NOMO-1 treated with dmso at 0.1 percent for 144 hours (cell line): ENCODE results near the gene CSNK2B.
A peak's percentile ranks its signal among the peaks of the same experiment; 100 is the strongest.

Source experiments
- DNase-seq: peaks from one replicate; lab custom pipeline; 2025; ENCODE audit not compliant: unreplicated experiment; lab: John Stamatoyannopoulos, UW

Gene CSNK2B

DNA sequence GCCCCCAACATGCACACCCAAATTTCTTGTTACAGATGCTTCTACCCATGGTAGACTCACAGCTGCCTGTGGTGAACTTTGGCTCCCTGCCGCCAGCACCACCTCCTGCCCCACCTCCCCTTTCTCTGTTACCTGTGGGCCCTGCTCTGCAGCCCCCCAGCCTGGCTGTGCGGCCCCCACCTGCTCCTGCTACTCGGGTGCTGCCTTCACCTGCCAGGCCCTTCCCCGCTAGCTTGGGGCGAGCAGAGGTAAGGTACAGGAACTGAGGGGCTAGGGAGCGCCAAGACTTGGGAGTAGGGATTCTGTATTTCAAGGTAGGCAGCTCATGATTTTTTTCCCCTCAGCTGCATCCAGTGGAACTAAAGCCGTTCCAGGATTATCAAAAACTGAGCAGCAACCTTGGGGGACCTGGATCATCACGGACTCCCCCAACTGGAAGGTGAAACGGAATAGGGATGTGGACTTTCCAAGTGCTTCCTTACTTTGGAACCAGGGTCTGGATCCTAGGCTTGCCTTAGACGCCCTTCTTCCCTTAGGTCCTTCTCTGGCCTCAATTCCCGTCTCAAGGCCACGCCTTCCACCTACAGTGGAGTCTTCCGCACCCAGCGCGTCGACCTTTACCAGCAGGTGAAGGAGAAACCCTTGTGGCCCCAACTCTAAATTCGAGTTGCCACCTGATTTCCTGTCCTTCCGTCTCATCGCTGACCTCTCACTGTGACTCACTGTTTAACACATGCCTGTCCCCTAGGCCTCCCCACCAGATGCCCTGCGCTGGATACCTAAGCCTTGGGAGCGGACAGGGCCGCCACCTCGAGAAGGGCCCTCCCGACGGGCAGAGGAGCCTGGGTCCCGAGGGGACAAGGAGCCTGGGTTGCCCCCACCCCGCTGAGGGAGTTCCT lies 28.9 kb upstream of the CSNK2B start:
- DNase-seq = no peak

DNA sequence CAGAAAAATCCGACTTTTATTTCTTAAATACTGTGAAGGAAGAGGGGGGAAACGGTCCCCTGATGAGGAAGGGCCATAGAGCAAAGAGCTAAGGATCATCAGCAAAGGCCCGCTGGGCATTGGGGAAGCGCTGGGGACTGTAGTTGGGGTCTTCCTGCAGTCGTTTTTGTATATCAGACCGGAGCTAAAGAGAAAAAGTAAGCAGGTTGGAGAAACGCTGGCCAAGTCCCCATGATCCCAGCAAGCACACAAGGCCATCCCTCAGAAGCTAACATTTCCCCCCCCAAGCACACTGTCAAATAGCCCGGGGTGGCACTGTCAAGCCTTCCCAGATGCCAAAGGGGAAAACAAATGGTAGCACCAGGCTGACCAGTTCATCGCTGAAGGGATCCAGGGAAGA lies 26.8 kb upstream of the CSNK2B start:
- DNase-seq = no peak

DNA sequence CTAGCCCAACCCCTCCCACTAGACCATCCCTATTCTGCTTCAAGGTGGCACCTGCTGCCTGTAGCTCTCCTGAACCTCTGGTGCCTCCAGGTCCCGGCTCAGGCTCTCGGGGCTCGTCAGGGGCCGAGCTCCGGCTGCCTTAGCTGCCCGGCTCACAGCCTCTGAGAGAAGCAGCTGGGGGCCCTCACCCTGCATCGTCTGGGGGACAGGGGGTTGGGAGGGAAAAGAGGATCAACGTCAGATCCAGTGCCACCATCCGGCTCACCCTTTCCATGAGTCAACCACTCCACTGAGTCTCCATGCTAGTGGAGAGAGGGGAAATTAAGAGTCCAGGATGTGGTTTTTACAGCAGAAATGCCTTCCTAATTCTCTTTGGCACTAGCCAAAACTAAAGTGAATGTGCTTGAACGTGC lies 26.4 kb upstream of the CSNK2B start:
- no peak for DNase-seq

DNA sequence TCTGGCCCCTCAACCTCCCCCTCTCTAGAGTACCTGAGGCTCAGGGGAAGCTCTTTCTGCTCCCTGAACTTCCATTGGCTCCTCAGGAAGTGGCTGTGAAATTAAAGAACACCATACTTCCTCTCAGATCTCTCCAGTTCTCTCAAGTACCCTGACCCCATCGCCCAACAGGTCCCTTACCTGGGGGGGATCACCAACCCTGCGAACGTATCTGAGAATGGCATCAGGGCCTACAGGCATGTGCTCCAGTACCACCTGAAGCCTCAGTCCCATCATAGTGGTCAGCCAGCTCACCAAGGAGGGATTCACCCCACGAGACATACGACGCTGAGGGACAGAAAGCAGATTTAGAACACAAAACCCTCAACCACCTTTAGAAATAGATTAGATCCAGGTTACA lies 25.3 kb upstream of the CSNK2B start:
- DNase-seq = no peak

DNA sequence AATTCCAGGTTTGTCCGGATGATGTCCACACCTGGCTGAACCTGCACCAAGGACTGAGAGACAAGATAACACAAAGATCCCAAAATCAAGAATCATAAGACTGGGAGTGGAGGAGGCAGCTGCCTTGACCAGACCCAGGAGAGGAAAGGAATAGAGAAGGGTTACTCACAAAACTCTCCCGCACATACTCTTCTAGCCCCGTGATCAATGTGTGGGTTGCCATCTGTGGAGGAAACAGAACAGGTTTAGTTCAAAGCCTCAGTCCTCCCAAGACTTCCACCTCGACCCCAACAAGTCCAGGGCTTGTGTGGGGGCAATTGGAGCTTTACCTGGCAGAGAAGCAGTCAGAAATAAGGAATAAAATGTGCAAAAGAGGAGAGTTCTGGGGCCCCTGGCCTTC lies 24.5 kb upstream of the CSNK2B start:
- no peak for DNase-seq

DNA sequence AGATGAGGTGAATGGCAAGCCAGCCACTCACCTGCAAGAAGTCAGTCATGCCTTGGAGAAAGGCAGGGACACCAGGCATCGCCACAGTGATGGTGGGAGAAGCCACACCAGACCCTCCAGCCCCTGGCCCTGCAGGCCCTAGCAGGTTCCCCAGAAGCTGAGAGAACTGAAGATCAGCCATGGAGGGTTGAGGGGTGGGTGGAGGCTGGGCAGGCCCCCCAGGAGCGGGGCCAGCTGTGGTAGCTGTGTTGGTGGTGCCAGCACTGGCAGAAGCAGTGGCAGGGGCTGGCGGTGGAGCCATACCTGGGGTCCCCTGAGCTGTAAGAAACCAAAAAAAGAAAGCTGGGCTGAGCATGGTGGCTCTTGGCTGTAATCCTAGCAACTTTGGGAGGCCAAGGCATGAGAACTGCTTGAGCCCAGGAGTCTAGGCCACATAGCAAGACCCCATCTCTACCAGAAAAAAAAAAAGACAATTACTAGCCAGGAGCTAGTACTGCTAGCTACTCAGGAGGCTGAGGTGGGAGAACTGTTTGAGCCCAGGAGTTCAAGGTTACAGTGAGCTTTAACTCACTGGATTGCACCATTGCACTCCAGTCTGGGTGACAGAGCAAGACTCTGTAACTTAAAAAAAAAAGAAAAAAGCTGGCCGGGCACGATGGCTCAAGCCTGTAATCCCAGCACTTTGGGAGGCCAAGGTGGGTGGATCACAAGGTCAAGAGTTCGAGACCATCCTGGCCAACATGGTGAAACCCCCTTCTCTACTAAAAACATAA lies 22.9 kb upstream of the CSNK2B start:
- no peak for DNase-seq

DNA sequence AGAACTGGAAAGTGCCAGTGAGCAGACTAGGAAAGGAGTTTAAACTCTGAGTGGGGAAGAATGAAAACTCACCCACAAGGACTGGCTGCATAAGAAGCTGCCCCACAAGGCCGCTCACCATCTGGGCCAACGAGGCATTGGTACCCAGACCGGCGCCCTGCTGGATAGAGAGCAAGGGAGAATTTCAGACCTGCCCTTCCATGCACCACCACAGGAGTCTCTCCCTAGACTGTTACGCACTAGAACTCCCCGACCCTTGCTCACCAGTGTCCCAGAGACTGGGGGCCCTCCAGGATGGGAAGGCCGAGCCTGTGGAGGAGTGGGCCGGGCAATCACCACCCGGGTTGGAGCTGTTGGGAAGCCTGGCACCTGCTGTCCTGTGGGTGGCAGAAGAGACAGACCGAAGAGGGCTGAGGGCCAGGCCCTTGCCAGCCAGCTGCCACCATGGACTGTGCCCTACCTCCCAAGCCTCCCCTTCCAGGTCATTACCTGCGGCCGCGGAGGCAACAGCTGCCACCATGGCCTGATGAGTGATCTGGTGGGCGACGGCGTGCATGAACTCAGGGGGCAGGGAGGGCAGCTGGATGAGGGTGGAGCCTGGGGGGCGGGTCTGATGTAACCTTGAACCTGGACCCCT lies 21.9 kb upstream of the CSNK2B start:
- DNase-seq = no peak

DNA sequence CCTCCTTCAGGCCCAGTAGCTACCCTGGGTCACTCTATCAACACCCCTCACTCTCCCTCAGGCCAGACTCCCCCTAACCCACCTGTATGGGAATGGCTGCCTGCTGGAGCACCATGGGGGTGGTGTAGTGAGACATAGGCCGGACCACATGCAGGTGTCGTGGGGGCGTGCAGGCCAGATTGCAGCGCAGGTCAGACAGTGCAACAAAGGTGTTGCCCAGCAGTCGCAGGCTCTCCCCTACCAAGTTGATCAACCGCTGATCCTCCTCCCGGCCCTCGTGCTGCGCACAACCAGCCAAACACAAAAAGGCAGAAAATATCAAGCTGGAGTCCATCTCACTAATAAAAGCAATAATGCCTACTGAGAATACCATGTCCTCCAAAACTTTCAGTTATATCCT lies 20.6 kb upstream of the CSNK2B start:
- DNase-seq = no peak

DNA sequence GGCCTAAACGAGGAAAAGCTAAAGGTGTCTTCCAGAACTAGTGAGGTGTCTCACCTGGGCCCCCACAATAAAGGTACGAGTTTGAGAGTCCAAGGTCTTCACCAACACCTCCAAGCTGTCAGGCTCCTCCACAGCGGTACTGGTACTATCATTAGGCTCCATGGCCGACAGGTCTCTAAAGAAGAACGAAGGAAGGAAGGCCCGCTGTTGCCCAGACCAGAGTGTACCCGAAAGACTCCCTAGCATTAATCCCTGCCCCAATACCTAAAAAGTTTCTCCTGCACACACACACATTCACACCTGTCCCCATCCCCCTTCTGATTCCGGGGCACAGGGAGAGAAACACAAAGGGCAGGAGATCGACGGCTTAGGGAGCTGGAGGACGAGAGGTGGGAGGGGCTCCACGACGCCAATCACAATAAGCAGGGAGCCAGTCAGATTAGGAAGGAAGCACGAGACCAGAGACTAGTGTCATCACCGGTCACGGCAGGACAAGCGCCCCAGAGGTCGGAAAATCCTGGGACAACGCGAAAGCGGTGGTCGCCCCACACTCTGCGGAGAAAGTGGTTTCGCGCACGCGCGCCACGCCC lies 14.2 kb upstream of the CSNK2B start:
- DNase-seq = peak; percentile 58

DNA sequence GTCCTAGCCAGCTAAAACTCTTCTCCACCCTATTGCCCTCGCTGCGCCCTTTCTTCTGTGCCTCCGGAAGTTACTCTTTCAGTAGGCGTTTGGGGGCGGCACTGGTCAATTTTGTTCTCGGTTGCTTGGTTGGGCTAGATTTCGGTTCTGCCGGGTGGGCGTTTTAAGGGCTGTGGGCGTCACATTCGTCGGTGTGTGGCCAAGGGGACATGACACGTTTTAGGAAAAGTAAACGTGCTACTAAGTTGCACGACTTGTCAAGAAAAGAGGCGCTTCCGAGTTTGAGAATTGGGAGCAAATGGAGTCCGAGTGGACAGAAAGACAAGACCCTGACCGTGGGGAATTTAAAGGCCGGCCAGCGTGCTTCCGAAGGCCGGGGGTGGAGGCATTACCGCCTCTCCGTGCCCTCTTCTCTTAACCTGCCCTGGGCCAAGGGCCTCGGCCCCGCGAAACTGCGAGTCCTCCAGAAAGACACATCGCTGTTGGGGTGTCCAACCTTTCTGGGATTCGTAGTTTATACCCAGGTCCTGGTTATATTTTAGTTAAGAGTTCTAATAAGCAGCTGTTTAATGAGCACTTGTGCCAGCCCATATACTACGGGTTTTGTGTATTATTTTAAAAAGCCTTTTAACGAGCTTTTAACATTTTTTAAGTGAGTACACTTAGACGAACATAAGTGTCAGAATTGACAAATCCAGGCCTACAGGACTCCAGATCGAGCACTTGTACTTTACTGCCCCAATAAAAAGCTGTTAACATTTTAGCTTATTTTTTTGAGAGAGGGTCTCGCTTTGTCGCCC lies 12.8 kb upstream of the CSNK2B start:
- DNase-seq = peak; percentile 94

DNA sequence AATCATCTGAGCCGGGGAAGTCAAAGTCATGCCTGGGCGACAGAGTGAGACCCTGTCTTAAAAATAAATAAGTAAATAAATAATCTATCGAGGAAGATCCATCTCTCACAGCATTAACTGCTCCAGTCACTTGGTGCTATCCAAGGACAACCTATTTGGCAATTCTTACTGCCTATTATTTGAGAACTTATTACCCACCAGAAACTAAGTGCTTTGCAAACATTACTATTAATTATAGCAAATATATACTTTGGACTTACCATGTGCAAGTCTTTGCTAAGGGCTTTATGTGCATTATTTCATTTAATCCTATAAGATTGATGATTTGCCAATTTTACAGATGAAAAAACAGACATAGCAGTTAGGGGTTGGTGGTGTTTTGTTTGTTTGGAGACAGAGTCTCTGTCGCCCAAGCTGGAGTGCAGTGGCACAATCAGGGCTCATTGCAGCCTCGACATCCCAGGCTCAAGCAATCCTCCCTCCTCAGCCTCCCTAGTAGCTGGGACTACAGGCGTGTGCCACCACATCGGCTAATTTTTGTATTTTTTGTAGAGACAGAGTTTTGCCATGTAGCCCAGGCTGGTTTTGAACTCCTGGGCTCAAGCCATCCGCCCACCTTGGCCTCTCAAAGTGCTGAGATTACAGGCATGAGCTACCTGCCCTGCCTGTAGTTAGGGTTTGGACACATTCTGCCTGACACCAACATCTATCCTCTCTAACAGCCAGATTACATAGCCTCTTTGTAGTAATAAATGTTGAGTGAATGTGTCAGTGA lies 11.1 kb upstream of the CSNK2B start:
- DNase-seq = no peak

DNA sequence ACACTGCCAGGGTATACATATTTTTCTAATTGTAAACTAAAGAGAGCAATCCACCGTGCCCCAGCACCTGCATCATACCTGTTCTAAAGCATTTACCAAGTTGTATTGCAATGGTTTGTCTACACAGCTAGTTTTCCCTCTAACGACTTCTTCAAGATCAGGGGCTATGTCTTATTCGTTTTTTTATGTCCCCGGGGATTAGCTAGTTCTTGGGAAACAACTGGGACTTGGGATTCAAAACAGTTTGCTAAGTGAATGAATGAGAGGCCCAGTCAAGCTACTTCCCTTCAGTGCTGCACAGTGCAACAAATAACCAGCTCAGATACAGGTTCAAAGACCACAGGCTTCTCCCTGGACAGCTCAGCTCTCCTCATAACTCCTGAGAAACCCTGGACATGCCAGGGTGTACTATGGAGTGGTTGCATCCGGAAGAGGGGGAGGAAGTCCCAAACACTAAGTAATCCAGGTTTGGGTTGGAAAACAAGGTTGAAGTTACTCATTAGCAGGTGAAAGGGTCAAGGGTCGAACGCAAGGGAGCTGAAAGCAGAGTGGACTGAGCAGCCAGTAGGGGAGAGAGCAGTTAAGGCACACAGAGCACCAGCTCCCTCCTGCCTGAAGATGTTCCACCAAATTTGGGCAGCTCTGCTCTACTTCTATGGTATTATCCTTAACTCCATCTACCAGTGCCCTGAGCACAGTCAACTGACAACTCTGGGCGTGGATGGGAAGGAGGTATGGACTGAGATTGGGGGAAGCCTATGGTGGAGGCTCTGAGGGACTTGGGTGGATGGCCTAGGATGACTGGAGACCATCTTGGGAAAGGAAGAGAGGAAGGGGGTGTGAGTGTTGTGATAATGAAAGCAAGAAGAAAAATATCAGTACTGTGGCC lies 10.3 kb upstream of the CSNK2B start, which contains the start of gene APOM:
TSS of gene APOM (plus strand) at position 546 of the 889 bp plus-strand sequence. CDS start at position 619, 73 bp downstream.
- no peak for DNase-seq

DNA sequence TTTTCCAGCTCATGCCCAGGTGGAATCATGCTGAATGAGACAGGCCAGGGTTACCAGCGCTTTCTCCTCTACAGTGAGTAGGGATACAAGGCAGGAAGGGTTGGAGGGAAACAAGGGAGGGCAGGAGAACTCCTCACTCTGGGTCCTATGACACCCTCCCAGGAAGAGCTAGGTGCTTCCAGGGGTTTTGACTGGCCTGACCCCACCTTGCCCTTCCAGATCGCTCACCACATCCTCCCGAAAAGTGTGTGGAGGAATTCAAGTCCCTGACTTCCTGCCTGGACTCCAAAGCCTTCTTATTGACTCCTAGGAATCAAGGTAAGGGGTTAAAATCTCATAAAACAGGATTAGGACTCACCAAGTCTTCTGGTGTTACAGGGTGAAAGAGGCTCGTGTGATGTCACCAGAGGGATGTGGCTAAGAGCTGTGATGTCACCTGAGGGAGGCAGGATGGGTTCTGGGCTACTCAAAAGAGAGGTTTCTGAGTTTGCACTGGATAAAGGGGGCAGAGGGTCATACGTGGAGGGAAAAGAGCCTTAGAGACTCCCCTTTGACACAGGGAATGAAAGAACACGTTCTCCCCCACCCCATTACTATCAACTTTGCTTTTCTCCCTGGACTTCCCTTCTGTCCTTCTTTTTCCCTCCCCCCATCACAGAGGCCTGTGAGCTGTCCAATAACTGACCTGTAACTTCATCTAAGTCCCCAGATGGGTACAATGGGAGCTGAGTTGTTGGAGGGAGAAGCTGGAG lies 8.3 kb upstream of the CSNK2B start:
- DNase-seq = no peak

DNA sequence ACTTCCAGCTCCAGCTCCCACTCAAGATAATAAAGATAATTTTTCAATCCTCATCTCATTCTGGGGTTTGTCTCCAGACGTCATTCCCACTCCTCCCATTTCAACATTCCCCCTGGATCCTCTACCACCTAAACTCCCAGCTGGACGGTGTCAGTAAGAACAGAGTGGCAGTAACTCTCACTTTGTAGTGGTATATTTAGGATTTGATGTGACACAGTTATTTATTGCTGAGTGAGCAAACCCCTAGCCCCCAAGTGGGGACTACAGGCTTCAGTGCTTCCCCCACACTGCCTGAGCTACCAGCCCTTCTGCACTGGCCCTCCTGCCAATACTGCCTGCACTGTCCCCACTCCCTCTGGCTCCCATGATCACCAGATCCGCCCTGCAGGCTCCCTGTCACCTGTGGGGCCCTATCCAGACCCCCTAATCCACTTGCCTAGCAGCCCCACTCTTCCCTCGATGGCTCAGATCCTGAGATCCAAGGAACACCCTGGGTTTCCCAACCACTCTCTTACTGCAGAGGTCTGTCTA lies 7.7 kb upstream of the CSNK2B start:
- no peak for DNase-seq

DNA sequence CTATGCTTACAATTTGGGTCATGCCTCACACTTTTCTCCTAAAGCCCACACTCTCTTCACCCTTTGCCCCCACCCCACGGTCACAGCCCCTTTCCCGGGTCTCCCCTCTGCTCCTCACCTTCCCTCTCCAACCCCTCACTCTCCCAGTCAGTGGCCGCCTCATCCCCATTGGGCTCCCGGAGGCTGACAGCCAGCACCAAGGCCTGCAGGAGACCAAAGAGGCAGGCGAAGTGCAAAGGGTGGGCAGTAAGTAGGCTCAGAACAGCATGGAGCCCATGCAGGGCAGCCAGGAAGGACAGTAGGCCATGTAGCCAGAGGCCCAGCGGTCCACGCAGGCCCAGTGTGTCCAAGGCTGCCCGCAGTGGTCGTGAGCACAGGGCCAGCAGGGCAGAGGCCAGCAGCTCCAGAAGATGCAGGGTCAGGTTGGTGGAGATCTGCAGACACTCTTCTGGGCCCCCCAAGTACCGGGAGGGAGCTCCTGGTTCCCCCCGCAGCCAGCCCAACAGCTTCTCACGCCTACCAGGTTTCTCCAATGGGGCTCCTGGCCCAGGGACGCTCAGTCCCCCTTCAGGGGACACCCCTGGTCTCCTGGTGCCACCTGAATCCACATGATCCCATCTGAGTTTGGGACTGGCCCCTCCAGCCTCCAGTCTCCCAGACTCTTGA lies 6.8 kb upstream of the CSNK2B start:
- DNase-seq = no peak

DNA sequence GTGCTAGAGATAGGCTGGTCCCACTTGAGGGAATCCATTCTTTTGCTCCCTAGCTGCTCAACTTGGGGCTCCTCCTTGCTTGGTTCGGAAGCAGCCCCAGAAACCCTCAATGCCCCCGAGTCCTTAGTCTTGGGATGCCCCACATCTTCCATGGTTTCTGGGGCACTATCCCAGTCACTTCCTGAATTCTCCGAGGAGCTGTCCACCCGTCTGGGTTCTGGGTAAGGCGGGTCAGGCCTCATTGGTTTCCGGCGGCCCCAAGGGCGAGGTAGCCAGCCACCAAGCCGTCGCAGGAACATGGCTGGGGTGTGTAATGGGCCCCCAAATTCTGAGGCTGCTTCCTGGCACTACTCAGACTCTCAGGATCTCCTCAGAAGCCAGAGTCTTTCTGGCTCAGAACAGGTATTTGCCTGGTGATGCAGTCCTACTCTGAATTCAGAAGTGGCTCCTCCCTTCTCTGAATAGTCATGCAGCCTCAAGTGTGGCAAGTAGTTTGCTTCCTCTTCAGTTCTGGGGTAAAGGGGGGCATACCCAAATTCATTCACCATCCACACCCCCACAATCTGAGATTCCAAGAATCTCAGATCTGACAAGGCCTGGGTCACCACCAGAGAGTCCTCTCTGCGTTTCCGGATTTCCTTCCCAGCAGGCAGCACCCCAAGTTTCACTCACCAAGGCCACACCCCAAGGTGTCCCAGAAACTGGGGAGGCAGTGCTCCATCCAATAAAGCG lies 6.1 kb upstream of the CSNK2B start:
- DNase-seq = peak; percentile 32
